GM21381 (cell line): ENCODE results near the gene CPPED1.

Experiments
- ATAC-seq: cut with Tn5 transposase; IDR thresholded peaks from one replicate; pipeline ENCODE4 v1.9.1; 2021; ENCODE audit warnings: mild to moderate bottlenecking, moderate library complexity; ENCODE audit not compliant: unreplicated experiment

The CPPED1 gene

GRCh38 chr16:12740986-12741610 is 62.6 kb downstream of the CPPED1 start:
- ATAC-seq = no peak

GRCh38 chr16:12739738-12740137 is 63.9 kb downstream of the CPPED1 start:
- no peak for ATAC-seq

DNA sequence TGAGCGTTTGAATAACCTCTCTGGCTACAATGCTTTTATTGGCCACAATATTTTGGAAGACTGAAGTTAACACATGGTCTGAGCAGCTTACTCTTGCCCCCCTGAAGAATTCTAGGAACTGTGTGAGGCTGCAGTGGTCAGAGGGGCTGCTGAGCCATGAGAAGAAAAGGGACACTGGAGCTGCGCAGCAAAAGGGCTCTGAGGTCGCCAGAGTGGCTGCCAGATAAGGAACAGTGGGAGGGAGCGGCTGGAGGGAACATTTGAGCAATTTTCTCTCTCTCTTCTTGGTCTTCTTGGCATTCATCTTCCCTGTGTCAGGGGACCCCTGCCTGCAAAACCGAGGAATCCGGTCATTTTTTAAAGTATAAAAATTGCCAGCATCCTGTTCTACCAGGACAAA is 66.1 kb downstream of the CPPED1 start:
- no peak for ATAC-seq

GRCh38 chr16:12735805-12736204 is 67.9 kb downstream of the CPPED1 start:
- no peak for ATAC-seq

DNA sequence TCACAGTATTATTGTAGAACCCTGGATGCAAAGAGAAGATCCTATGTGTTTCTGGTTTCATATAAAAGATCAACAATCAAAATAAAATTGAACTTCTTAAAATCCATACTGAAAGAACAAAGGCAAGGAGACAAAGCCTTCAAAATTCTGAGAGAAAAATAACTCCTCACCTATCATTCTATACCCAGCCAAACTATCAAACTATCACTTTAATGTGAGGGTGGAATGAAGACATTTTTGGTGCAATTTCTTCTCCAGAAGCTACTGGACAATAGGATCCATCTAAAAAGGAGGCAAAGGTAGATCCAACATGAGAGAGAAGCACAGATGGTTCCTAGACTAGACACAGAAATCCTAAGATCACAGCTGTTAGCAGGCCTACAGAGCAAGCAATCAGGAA is 71.1 kb downstream of the CPPED1 start:
- no peak for ATAC-seq

GRCh38 chr16:12729448-12729847 is 74.2 kb downstream of the CPPED1 start:
- ATAC-seq = no peak

DNA sequence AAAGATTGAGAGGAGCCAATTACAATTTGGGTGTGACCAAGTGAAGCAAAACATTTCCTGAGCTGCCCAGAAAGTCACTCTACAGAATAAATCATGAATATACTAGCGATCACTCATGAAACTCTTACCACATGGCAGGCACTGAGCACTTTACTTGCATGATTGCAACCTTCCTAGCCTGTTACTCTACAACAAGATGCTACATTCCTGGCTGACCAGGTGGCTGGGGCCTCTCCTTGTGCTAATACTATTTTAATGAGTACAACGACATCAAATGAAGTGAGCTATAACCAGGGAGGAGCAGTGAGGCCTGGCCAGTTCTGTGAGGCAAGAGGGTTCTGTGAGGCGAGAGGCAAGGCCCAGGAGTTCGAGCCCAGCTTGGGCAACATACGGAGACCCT is 75.2 kb downstream of the CPPED1 start:
- ATAC-seq = no peak

DNA sequence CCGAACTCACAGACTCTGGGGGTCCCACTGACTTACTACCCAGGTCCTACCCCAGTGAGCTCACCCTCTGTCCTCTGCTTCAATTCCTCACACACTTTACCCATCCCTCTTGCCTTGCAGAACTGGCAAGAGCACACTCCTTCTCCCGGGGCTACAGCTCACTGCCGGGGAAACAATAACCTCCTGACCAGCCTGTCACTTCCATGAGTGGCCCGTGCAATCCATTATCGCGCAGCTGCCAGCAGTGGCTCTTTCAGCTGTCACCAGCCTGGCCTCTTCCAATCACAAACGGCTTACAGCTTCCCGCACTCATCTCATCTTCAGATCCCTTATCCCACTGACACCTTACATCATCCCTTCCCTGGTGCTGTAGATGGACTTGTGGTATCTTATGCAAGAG is 79.5 kb downstream of the CPPED1 start:
- no peak for ATAC-seq

- ATAC-seq = no peak
Observed at GRCh38 chr16:12723681-12724080, 80.0 kb downstream of the CPPED1 start.

DNA sequence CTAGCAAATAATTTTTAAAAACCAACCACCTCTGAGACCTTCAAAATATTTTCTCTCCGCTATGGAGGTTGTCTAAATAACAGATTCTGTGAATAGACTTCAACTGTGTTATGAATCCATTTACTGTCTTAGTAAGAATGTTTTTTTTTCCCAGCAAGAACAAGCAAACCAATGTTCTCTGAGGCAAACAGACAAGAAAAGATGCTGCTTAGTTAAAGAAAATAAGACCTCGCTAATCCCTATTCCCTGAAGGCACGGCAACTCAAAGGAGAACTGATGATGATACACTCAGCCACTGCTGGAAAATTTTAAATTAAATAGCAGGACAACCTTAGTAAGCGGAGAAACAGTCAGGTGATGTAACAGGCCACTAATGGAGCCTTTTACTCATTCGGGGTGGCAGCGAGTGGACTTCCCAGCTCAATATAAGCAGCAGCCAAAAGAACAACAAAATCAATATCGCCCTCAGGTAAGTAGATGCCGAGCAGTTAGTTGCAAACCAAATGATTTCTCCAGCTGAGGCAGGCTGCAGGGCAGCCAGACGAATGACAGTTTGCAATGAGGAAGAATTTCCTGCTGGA is 81.8 kb downstream of the CPPED1 start:
- ATAC-seq = no peak

DNA sequence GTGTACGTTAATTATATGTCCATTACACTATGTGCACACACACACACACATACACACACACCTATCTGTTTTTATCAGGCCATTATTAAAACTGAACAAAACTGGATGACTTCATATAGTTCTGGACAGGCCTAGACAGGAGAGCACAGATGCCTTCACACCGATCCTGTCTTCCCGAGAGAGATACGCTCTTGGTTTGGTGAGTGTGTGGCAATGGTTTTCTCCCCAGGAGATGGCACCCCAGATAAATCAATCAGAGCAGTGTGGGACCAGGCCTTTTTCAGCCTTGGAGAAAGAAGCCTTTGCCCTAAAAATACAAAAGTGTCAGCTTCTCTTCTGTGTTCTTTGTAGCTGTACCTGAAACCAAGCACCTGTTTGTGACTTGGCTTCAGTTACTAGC is 83.7 kb downstream of the CPPED1 start:
- no peak for ATAC-seq

GRCh38 chr16:12716658-12717057 is 87.0 kb downstream of the CPPED1 start:
- ATAC-seq = no peak

DNA sequence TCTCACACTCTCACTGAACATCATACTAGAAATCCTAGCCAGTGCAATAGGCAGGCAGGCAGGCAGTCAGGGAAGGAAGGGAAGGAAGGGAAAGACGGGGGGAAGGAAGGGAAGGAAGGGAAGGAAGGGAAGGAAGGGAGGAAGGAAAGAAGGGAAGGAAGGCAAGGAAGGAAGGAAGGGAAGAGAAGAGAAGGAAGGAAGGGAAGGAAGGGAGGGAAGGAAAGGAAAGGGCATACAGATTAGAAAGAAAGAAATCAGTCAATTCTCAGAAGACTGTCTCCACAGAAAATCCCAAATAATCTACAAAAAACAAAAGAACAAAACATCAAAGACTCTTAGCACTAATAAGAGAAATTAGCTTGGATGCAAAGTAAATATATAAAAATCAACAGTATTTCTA is 93.9 kb downstream of the CPPED1 start:
- ATAC-seq = no peak

DNA sequence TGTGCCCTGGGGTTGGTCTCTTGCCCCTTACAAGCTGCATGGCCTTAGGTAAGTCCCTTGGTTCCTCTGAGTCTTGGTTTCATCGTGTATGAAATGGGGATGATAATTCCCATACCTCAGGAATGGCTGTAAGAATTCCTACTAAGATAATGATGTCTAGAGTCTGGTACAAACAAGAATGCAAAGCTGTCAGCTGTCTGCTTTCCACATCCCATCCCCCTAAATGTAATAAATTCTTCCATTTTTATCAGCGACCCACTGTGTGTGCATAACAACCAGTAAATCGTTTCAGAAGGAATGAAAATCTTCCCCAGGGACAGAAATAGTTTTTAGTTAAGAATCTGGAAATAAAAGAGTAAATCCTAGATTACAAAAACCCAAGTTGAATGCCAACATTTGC is 95.4 kb downstream of the CPPED1 start:
- no peak for ATAC-seq

- no peak for ATAC-seq
Observed at GRCh38 chr16:12706628-12707027, 97.1 kb downstream of the CPPED1 start.

DNA sequence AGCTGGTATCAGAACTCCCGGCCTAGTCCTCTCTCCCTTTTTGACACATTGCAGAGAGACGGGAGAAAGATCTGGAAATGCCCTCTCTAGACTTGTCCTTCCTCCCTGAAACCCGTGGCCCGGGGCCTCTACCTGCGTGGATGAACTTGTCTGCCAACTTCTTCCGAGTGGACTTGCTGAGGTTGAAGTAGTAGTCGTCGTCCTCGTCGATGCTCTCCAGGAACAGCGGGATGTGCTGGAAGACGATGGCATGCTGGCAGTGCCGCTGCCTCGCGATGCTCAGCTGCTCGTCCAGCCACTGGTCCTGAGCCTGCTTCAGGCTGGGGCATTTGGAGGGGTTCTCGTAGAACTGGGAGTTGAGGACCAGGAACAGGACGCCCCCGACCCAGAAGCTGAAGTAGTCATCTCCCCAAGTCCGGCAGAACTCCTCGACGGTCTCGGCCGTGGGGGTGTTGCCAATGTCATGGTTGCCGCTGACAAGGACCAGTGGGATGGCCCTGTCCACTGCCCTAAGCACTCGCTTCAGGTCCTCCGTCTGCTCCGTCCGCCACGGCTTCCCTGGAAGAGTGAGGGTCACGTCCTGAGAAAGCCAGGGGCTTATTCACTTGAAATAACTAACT is 99.1 kb downstream of the CPPED1 start:
- no peak for ATAC-seq

- no peak for ATAC-seq
Observed at GRCh38 chr16:12703935-12704334, 99.8 kb downstream of the CPPED1 start.

DNA sequence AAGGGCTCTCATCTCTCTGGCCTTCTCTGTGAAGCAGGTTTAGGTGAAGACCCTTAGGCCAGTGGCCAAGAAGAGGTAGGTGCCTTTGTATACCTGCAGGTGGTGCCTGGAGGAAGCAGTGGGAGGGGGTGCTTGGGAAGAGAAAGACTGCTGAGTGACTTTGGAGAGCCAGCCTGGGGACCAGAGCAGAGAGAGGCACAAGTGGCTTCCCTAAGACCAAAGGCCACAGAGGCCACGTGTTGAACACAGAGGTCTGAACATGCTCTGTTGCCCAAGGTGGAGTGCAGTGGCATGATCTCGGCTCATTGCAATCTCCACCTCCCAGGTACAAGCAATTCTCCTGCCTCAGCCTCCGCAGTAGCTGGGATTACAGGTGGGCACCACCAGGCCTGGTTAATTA is 103.5 kb downstream of the CPPED1 start:
- ATAC-seq = no peak

DNA sequence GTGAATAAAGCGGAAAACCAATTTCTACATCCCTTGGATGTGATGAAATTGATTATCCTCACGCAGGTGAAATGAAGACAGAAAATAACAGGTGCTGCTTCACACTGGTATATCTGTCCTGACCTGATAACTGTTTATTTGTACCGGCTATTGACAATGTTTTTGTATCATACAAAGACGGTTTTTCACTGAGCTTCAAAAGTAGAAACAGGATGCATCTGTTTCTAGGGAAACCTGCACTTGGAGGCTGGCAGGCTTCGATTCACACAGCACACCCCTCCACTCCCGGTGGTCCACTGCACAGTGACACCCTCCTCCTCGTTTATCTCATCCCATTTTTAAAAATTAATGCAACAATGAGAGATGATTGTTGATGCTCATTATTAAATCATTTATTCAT is 104.5 kb downstream of the CPPED1 start:
- no peak for ATAC-seq

GRCh38 chr16:12697437-12697836 is 106.2 kb downstream of the CPPED1 start:
- ATAC-seq = no peak

- no peak for ATAC-seq
Observed at GRCh38 chr16:12695454-12695853, 108.2 kb downstream of the CPPED1 start.

- ATAC-seq = no peak
Observed at GRCh38 chr16:12690024-12690423, 113.7 kb downstream of the CPPED1 start.
